GM20431 (cell line): ENCODE data around the gene IL2RG.

ENCODE experiments used
- in situ Hi-C: fragments of 300-500 bp; cut with MseI, MboI; formaldehyde crosslinking; loops from one replicate; pipeline ENCODE4 v1.15.0; 2020; ENCODE audit warnings: low sequenced_read_pairs; ENCODE audit not compliant: unreplicated experiment

IL2RG gene

GRCh38 chrX:71082124-71082647 is 29.2 kb downstream of the IL2RG start:
- in situ Hi-C loops = no loop called here

GRCh38 chrX:71081330-71082123 is 29.9 kb downstream of the IL2RG start:
- in situ Hi-C loops = no loop called here

DNA sequence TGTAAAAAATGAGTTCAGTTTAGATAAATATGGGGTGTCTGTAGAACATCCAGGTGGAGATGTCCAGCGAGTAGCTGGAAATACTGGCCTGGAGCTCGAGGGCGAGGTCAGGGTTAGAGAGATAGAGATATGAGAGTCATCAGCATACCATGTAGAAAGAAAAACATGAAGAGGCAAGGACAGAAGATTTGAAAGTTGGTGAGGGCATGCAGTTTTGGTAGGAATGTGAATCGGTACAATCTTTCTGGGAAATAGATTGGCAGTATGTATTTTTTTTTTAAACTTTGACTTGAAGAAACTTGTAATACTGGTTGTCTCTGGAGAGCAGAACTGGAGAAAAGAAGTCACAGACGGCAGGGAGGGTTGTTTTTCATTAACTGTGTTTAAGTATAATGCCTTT is 40.8 kb downstream of the IL2RG start:
- in situ Hi-C loops = no loop called here

DNA sequence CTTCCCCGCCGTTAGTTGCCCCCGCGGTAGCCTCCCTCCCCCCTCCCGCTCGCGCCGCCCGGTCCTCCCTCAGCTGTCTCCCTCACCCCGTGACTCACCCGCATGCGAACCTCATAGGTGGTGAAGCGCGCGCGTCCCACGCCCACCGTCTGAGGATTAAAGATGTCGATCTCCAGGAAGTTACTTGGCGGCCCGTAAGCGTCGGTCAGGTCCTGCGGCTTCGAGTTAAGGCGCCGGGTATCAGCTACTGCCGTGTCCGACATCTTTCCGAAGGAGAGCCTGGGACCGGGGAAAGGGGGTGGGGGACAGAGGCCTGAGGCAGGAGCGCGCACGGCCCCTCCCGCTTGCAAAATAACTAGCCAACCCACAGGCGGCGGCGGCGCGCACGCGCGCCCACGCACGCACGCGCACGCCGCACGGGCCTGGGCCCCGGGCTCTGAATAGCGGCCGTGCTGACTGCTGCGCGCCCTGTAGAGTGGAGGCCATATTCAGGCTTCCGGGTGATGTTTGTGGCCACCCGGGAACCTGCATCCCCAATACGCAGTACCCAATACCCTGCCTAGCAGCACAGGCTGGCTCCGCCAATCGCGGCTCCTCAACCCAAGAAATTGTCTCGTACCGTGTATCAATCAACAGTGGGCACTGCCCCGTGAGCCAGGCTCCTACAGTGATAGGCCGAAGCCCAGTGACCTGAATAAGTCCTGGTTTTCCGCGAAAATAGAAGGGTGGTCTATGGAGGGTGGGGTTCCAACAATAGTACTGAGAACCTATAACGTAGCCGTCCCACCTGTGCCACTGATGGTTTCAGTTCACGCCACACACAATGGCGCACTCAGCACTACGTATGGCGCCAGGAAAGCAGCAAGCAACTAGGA is 43.1 kb downstream of the IL2RG start, which contains the start of gene SNX12:
Gene SNX12, minus strand, starts transcription at position 291 of the 875 bp plus-strand sequence. Its CDS starts 28 bp downstream, at position 263.
- in situ Hi-C loops = no loop called here

DNA sequence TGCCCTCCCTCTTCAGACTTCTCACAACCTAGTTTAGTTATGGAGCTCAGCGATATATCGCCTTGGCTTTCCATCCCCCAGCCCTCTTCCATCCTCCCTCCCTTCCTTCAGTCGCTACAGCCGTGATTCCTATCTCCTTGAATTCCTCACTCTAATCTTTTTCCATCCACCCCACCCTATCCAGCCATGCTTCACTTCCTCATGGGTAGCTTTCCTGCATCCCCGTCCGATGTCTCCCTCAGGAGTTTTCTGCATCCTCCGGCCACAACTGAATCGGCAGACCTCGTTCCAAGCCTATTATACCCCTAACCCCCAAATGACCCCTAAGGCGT is 43.7 kb downstream of the IL2RG start:
- in situ Hi-C loops = no loop called here

DNA sequence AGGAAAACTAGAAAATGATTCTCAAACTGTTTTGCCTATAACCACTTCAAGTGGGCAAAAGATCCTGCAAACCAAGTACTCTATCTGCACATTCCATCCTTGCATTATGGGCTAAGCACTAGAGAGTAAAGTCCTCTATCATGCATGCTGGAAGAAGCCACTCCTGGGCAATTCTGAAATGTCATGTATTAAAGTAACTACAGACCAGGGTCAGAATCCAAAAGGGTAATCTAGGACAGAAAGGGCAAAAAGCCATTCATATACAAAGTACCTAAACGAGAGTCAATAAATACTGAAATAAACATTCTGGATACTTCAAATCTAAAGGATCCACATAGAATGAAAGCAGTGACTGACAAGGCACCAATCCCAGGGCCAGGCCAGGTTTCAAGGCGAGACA is 44.3 kb downstream of the IL2RG start:
- in situ Hi-C loops = no loop called here

GRCh38 chrX:71060127-71060526 is 51.2 kb downstream of the IL2RG start:
- in situ Hi-C loops = no loop called here

- in situ Hi-C loops = no loop called here
Observed at GRCh38 chrX:71057848-71058530, 53.4 kb downstream of the IL2RG start.
